Esophagus muscularis mucosa (tissue), 4 donors: Measurements from ENCODE around the gene SLTM. TPM values are rescaled to one million over a fixed set of nuclear protein-coding genes. Genes with fewer than 3 reads are reported as not detected.

Source experiments
- DNase-seq: peaks from one replicate; pipeline ENCODE4 v3.0.0-alpha.2; 2017; ENCODE audit errors: extremely low spot score
- H3K27ac ChIP-seq, 4 donors: fragments of 200-600 bp; sonication (generic); replicated peaks in 1 of 4; 1 replicate in 3 of 4; 2 replicates in 1 of 4; pipeline ENCODE4 v1.5.1; 2016 to 2019; ENCODE audit warnings: mild to moderate bottlenecking in 1 of 4
- H3K27me3 ChIP-seq, 4 donors: fragments of 200-600 bp; sonication (generic); one replicate each; pipeline versions ENCODE4 v1.5.1 to v1.6.0; 2016 to 2019
- H3K36me3 ChIP-seq, 4 donors: fragments of 200-600 bp; sonication (generic); one replicate each; pipeline ENCODE4 v1.5.1; 2016 to 2019
- H3K4me1 ChIP-seq, 4 donors: fragments of 200-600 bp; sonication (generic); one replicate each; pipeline ENCODE4 v1.5.1; 2016 to 2019
- H3K4me3 ChIP-seq, 4 donors: fragments of 200-600 bp; sonication (generic); 1 replicate in 2 of 4; 2 replicates in 2 of 4; pipeline ENCODE4 v1.5.1; 2016 to 2019; ENCODE audit warnings: mild to moderate bottlenecking in 4 of 4, moderate library complexity in 1 of 4
- H3K9me3 ChIP-seq, 4 donors: fragments of 200-600 bp; sonication (generic); 1 replicate in 3 of 4; 2 replicates in 1 of 4; pipeline ENCODE4 v1.5.1; 2016 to 2019
- CTCF ChIP-seq, 3 experiments: fragments of 200-600 bp in 2 of 3; fragments of 450-650 bp in 1 of 3; sonication (generic) in 2 of 3; IDR thresholded peaks; one replicate each; pipeline ENCODE4 v1.5.1; 2017 to 2019; ENCODE audit warnings: antibody characterized with exemption in 3 of 3, mild to moderate bottlenecking in 2 of 3, moderate library complexity in 1 of 3
- EP300 ChIP-seq: sonication (generic); formaldehyde crosslinking; IDR thresholded peaks from one replicate; pipeline ENCODE4 v1.6.1; 2017; ENCODE audit warnings: antibody characterized with exemption
- POLR2A ChIP-seq: fragments of 450-650 bp; IDR thresholded peaks from one replicate; pipeline ENCODE4 v1.6.1; 2017; ENCODE audit warnings: antibody characterized with exemption, moderate library complexity, mild to moderate bottlenecking, low read depth
- POLR2AphosphoS5 ChIP-seq, 2 donors: sonication (generic); formaldehyde crosslinking; IDR thresholded peaks; one replicate each; pipeline ENCODE4 v1.6.1; 2017; ENCODE audit warnings: antibody characterized with exemption in 2 of 2
- WGBS: methylation state at CpG from one replicate; pipeline ENCODE4 v1.1.5; 2018; 5-methylcytosine and 5-hydroxymethylcytosine counted together
- intact Hi-C: fragments of 100-400 bp; cut with DNase I; formaldehyde crosslinking; loops from one replicate; pipeline ENCODE4 v1.15.1; 2023
- total RNA-seq, 4 donors: library from RNA; depleted of rRNA; stranded (reverse); fragments of >200 nt; gene quantifications; one replicate each; pipeline versions ENCODE4 v1.1.0 to v1.2.1, GENCODE V29; 2016

The SLTM gene
- 10 to 100 TPM; 69.1 to 88.5 (median 76.3) TPM for total RNA-seq

- Histone ChIP-seq H3K27ac (peak within 1 kb of the TSS; percentile 93 to 100 (median 98)), H3K4me3 (peak within 1 kb of the TSS; percentile 79 to 95 (median 86)), H3K4me1 (peaks cover 20 to 43% (median 33%) of the 10 kb centered on the region in 4 donors), H3K9me3 (no peaks in the 10 kb centered on the region), H3K36me3 (peaks cover 0 to 8% (median 8%) of the 10 kb centered on the region in 4 donors), H3K27me3 (no peaks in the 10 kb centered on the region)
- TF ChIP-seq CTCF (IDR thresholded peaks at IDR 0.05) = peak; percentile 9 to 42 (median 23)
- TF ChIP-seq POLR2A = peak; percentile 90
- TF ChIP-seq POLR2AphosphoS5 (IDR thresholded peaks at IDR 0.05) = peak; percentile 87 to 97
- no peak for TF ChIP-seq EP300
- DNase-seq = peak; percentile 98
- WGBS = 0% methylated on average over 49 of the region's 101 CpGs
- intact Hi-C loops = loop anchor here (2.0 to 10.0 kb wide), 2 partner anchors 51 to 163 kb away; partner anchors contain the start of genes MINDY2 and RNF111
These were observed at the start of gene SLTM for GRCh38 chr15:58933281-58934113. TSS of gene SLTM (minus strand) at chr15:58933679. CDS start at chr15:58933565, 114 bp downstream.

GRCh38 chr15:58983261-58983660 lies 49.8 kb upstream of the SLTM start:
- H3K27me3 ChIP-seq = no peaks in the 10 kb centered on the region
- H3K4me1 ChIP-seq = peaks cover 0 to 21% (median 8%) of the 10 kb centered on the region in 4 donors
- TF ChIP-seq EP300 (no peak), CTCF (IDR thresholded peaks at IDR 0.05) (no peak), POLR2AphosphoS5 (IDR thresholded peaks at IDR 0.05) (no peak), POLR2A (no peak)
- no peak for DNase-seq
- intact Hi-C loops = loop anchor here (10.0 kb wide), 2 partner anchors 48 to 382 kb away; partner anchors contain the start of gene SLTM
- H3K27ac ChIP-seq = no peak overlapping the region
- WGBS = 83% methylated on average over 2 of the region's 2 CpGs
- H3K4me3 ChIP-seq = no peak overlapping the region
- no peaks in the 10 kb centered on the region for H3K9me3 ChIP-seq
- no peaks in the 10 kb centered on the region for H3K36me3 ChIP-seq

- WGBS = 86% methylated on average over 6 of the region's 6 CpGs
- DNase-seq = no peak
- H3K27me3 ChIP-seq = no peaks in the 10 kb centered on the region
- intact Hi-C loops = loop anchor here (10.0 kb wide), 2 partner anchors 47 to 383 kb away; partner anchors contain the start of gene SLTM
- H3K36me3 ChIP-seq = no peaks in the 10 kb centered on the region
- TF ChIP-seq POLR2AphosphoS5 (IDR thresholded peaks at IDR 0.05) = no peak
- no peak for TF ChIP-seq CTCF (IDR thresholded peaks at IDR 0.05)
- TF ChIP-seq POLR2A = no peak
- no peak for TF ChIP-seq EP300
- peaks cover 0 to 17% (median 8%) of the 10 kb centered on the region in 4 donors for H3K4me1 ChIP-seq
- H3K27ac ChIP-seq = no peak overlapping the region
- no peak overlapping the region for H3K4me3 ChIP-seq
- no peaks in the 10 kb centered on the region for H3K9me3 ChIP-seq
These were observed 48.5 kb upstream of the SLTM start for GRCh38 chr15:58981808-58982475.

GRCh38 chr15:58980351-58980939 lies 47.0 kb upstream of the SLTM start:
- Histone ChIP-seq H3K27me3 (no peaks in the 10 kb centered on the region), H3K4me1 (peaks cover 0 to 12% (median 5%) of the 10 kb centered on the region in 4 donors), H3K36me3 (no peaks in the 10 kb centered on the region), H3K9me3 (no peaks in the 10 kb centered on the region), H3K27ac (no peak overlapping the region), H3K4me3 (no peak overlapping the region)
- TF ChIP-seq EP300 (no peak), POLR2AphosphoS5 (IDR thresholded peaks at IDR 0.05) (no peak), CTCF (IDR thresholded peaks at IDR 0.05) (peak; percentile 48 to 59 (median 54)), POLR2A (no peak)
- 8% methylated on average over 5 of the region's 5 CpGs for WGBS
- intact Hi-C loops = loop anchor here (10.0 kb wide), 2 partner anchors 46 to 384 kb away; partner anchors contain the start of gene SLTM
- no peak for DNase-seq
